ENCODE data around the gene PCNX3.
A peak's percentile ranks its signal among the peaks of the same experiment; 100 is the strongest.
"Not testable (repeated sequence)": the region's sequence is repeated elsewhere in the genome, so short reads cannot be mapped to it uniquely, and the experiment has no call there.

The PCNX3 gene

GRCh38 chr11:65653229-65654225, 38.0 kb downstream of the PCNX3 start:
- Histone ChIP-seq H3K9ac (ENCODE audit: insufficient read length, low read depth) (peak overlapping the region; percentile 65), H3K27me3 (ENCODE audit: insufficient read depth, insufficient read length) (peaks cover 3% of the 10 kb centered on the region), H3K9me3 (ENCODE audit: insufficient read depth, low read length) (no peaks in the 10 kb centered on the region), H3K36me3 (ENCODE audit: insufficient read depth, insufficient read length, low read length) (peaks cover 83% of the 10 kb centered on the region), H3K4me1 (ENCODE audit: insufficient read depth, insufficient read length) (peaks cover 27% of the 10 kb centered on the region), H3K4me3 (ENCODE audit: insufficient read length, low read depth) (peak overlapping the region; percentile 62)
- TF ChIP-seq YY1 (IDR thresholded peaks at IDR 0.05; ENCODE audit: insufficient read depth, insufficient read length) (no peak), ZNF274 (IDR thresholded peaks at IDR 0.05; ENCODE audit: low read depth, low read length) (no peak), SUZ12 (IDR thresholded peaks at IDR 0.05; ENCODE audit: extremely low read depth, insufficient read depth, insufficient read length) (no peak)
- no peak for DNase-seq (ENCODE audit: low read depth, low spot score)

GRCh38 chr11:65654375-65655349, 39.1 kb downstream of the PCNX3 start:
- TF ChIP-seq SUZ12 (IDR thresholded peaks at IDR 0.05; ENCODE audit: extremely low read depth, insufficient read depth, insufficient read length) = no peak
- TF ChIP-seq YY1 (IDR thresholded peaks at IDR 0.05; ENCODE audit: insufficient read depth, insufficient read length) = no peak
- no peak for TF ChIP-seq ZNF274 (IDR thresholded peaks at IDR 0.05; ENCODE audit: low read depth, low read length)
- Histone ChIP-seq H3K9me3 (ENCODE audit: insufficient read depth, low read length) (no peaks in the 10 kb centered on the region), H3K27me3 (ENCODE audit: insufficient read depth, insufficient read length) (peaks cover 3% of the 10 kb centered on the region), H3K4me1 (ENCODE audit: insufficient read depth, insufficient read length) (peaks cover 24% of the 10 kb centered on the region), H3K36me3 (ENCODE audit: insufficient read depth, insufficient read length, low read length) (peaks cover 84% of the 10 kb centered on the region), H3K4me3 (ENCODE audit: insufficient read length, low read depth) (no peak overlapping the region), H3K9ac (ENCODE audit: insufficient read length, low read depth) (no peak overlapping the region)
- DNase-seq (ENCODE audit: low read depth, low spot score) = no peak

DNA sequence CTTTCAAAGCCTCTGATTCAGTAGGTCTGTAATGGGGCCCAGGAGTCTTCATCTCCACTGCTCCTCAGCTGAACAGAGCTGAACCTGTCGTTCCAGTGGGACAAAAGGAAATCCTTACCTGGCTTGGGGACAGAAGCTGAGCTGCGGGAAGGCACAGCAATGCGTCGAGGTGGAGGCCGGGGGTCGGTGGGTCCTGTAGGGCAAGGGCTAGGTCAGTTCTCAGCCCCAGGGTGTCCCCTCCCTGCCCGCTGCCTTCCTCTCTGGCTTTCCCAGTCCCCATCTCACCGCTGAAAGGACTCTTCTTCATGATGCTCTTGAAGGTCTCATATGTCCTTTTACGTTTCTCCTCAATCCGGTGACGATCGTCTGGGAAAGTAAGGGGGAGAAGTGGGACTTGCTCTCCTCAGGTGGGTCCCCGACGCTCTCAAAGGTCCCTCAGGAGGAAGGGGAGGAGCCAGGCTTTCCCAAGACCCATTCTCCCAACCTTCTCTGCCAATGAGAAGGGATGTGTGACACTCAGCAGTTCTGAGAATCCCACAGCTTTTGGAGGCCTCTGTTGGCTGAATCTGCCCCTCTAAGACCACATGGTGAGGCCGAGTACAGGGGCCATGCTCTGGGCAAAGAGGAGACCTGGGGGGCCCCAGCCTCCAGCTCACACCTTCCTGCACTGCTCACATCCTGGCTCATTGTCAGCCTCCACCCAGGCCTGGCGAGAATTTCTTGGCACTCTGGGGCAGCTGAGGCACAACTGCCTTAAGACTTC, 40.2 kb downstream of the PCNX3 start:
- Histone ChIP-seq H3K36me3 (ENCODE audit: insufficient read depth, insufficient read length, low read length) (peaks cover 87% of the 10 kb centered on the region), H3K9ac (ENCODE audit: insufficient read length, low read depth) (no peak overlapping the region)

DNA sequence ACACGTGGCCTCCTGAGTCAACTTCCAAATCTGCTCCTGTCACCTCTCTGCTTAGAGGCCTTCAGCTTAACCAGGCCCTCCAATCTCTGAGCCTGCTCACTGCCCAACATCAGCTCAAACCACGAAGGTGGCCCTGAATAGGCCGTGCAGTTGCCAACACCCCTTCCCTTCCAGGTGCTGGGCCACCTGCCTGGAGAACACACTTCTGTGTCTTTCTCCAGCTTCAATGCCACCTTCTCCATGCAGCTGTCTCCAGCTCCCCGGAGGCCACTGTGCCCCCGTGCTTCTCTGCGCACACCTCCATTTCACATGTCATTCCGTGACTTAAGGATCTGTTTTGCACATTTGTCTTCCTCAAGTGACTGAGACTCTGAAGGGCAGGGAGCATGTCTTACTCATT, 41.9 kb downstream of the PCNX3 start:
- peaks cover 87% of the 10 kb centered on the region for H3K36me3 ChIP-seq (ENCODE audit: insufficient read depth, insufficient read length, low read length)
- no peak for DNase-seq (ENCODE audit: low read depth, low spot score)
- H3K9me3 ChIP-seq (ENCODE audit: insufficient read depth, low read length) = no peaks in the 10 kb centered on the region
- no peak overlapping the region for H3K4me3 ChIP-seq (ENCODE audit: insufficient read length, low read depth)
- TF ChIP-seq SUZ12 (IDR thresholded peaks at IDR 0.05; ENCODE audit: extremely low read depth, insufficient read depth, insufficient read length) (no peak), YY1 (IDR thresholded peaks at IDR 0.05; ENCODE audit: insufficient read depth, insufficient read length) (no peak), ZNF274 (IDR thresholded peaks at IDR 0.05; ENCODE audit: low read depth, low read length) (no peak)
- H3K4me1 ChIP-seq (ENCODE audit: insufficient read depth, insufficient read length) = peaks cover 7% of the 10 kb centered on the region
- no peaks in the 10 kb centered on the region for H3K27me3 ChIP-seq (ENCODE audit: insufficient read depth, insufficient read length)
- no peak overlapping the region for H3K9ac ChIP-seq (ENCODE audit: insufficient read length, low read depth)

More for the DNA sequence above, 40.2 kb downstream of the PCNX3 start:
- no peak overlapping the region for H3K4me3 ChIP-seq (ENCODE audit: insufficient read length, low read depth)
- DNase-seq (ENCODE audit: low read depth, low spot score) = no peak
- no peaks in the 10 kb centered on the region for H3K9me3 ChIP-seq (ENCODE audit: insufficient read depth, low read length)
- H3K4me1 ChIP-seq (ENCODE audit: insufficient read depth, insufficient read length) = peaks cover 13% of the 10 kb centered on the region
- TF ChIP-seq SUZ12 (IDR thresholded peaks at IDR 0.05; ENCODE audit: extremely low read depth, insufficient read depth, insufficient read length) (no peak), ZNF274 (IDR thresholded peaks at IDR 0.05; ENCODE audit: low read depth, low read length) (no peak), YY1 (IDR thresholded peaks at IDR 0.05; ENCODE audit: insufficient read depth, insufficient read length) (no peak)
- H3K27me3 ChIP-seq (ENCODE audit: insufficient read depth, insufficient read length) = peaks cover 3% of the 10 kb centered on the region

GRCh38 chr11:65658174-65659021, 42.8 kb downstream of the PCNX3 start:
- Histone ChIP-seq H3K9me3 (ENCODE audit: insufficient read depth, low read length) (no peaks in the 10 kb centered on the region), H3K27me3 (ENCODE audit: insufficient read depth, insufficient read length) (no peaks in the 10 kb centered on the region), H3K9ac (ENCODE audit: insufficient read length, low read depth) (no peak overlapping the region), H3K36me3 (ENCODE audit: insufficient read depth, insufficient read length, low read length) (peaks cover 83% of the 10 kb centered on the region), H3K4me3 (ENCODE audit: insufficient read length, low read depth) (no peak overlapping the region), H3K4me1 (ENCODE audit: insufficient read depth, insufficient read length) (peaks cover 7% of the 10 kb centered on the region)
- TF ChIP-seq ZNF274 (IDR thresholded peaks at IDR 0.05; ENCODE audit: low read depth, low read length) (no peak), SUZ12 (IDR thresholded peaks at IDR 0.05; ENCODE audit: extremely low read depth, insufficient read depth, insufficient read length) (no peak), YY1 (IDR thresholded peaks at IDR 0.05; ENCODE audit: insufficient read depth, insufficient read length) (no peak)
- DNase-seq (ENCODE audit: low read depth, low spot score) = no peak

- no peak for TF ChIP-seq SUZ12 (IDR thresholded peaks at IDR 0.05; ENCODE audit: extremely low read depth, insufficient read depth, insufficient read length)
- no peak for TF ChIP-seq YY1 (IDR thresholded peaks at IDR 0.05; ENCODE audit: insufficient read depth, insufficient read length)
- no peak for TF ChIP-seq ZNF274 (IDR thresholded peaks at IDR 0.05; ENCODE audit: low read depth, low read length)
- Histone ChIP-seq H3K27me3 (ENCODE audit: insufficient read depth, insufficient read length) (no peaks in the 10 kb centered on the region), H3K4me1 (ENCODE audit: insufficient read depth, insufficient read length) (peaks cover 7% of the 10 kb centered on the region), H3K36me3 (ENCODE audit: insufficient read depth, insufficient read length, low read length) (peaks cover 67% of the 10 kb centered on the region), H3K4me3 (ENCODE audit: insufficient read length, low read depth) (no peak overlapping the region), H3K9ac (ENCODE audit: insufficient read length, low read depth) (no peak overlapping the region), H3K9me3 (ENCODE audit: insufficient read depth, low read length) (no peaks in the 10 kb centered on the region)
- DNase-seq (ENCODE audit: low read depth, low spot score) = no peak
Observed at GRCh38 chr11:65660038-65660437, 44.5 kb downstream of the PCNX3 start.

DNA sequence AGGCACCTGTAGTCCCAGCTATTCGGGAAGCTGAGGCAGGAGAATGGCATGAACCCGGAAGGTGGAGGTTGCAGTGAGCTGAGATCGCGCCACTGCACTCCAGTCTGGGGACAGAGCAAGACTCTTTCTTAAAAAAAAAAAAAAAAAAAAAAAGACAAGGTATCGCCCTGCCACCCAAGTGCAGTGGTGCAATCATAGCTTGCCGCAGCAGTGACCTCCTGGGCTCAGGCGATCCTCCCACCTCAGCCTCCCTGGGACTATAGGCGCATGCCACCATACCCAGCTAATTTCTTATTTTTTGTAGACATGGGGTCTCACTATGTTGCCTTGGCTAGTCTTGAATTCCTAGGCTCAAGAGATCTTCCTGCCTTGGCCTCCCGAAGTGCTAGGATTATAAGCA, 45.3 kb downstream of the PCNX3 start:
- not testable (repeated sequence) for H3K9me3 ChIP-seq (ENCODE audit: insufficient read depth, low read length); H3K4me1 ChIP-seq (ENCODE audit: insufficient read depth, insufficient read length); H3K4me3 ChIP-seq (ENCODE audit: insufficient read length, low read depth); DNase-seq (ENCODE audit: low read depth, low spot score); H3K27me3 ChIP-seq (ENCODE audit: insufficient read depth, insufficient read length); H3K9ac ChIP-seq (ENCODE audit: insufficient read length, low read depth)
- peaks cover 58% of the 10 kb centered on the region for H3K36me3 ChIP-seq (ENCODE audit: insufficient read depth, insufficient read length, low read length)
